H9 (cell line): Measurements from ENCODE around the gene PCYT1A. TPM values are rescaled to one million over a fixed set of nuclear protein-coding genes. Genes with fewer than 3 reads are reported as not detected.

Experiments
- DNase-seq: peaks from one replicate; pipeline ENCODE4 v3.0.0-alpha.2; 2017
- H2AFZ ChIP-seq: one replicate; pipeline ENCODE4 v1.6.1; 2013; ENCODE audit warnings: mild to moderate bottlenecking, low read length, control low read depth, moderate library complexity
- H2AK5ac ChIP-seq: 2 replicates; pipeline ENCODE4 v1.6.1; 2013; ENCODE audit warnings: low read length, control low read depth, mixed read lengths; ENCODE audit not compliant: insufficient read length
- H2BK120ac ChIP-seq: one replicate; pipeline ENCODE4 v1.6.1; 2013; ENCODE audit warnings: low read depth, mild to moderate bottlenecking, low read length, control low read depth, inconsistent platforms; ENCODE audit not compliant: poor library complexity, severe bottlenecking
- H2BK12ac ChIP-seq: 2 replicates; pipeline ENCODE4 v1.6.1; 2013; ENCODE audit warnings: low read length, control low read depth, mixed read lengths, low read depth; ENCODE audit not compliant: insufficient read length
- H2BK15ac ChIP-seq: 2 replicates; pipeline ENCODE4 v1.6.1; 2013; ENCODE audit warnings: low read depth, low read length, control low read depth
- H2BK20ac ChIP-seq: one replicate; pipeline ENCODE4 v1.6.1; 2013; ENCODE audit warnings: low read depth, mild to moderate bottlenecking, low read length, control low read depth, inconsistent platforms; ENCODE audit not compliant: poor library complexity, severe bottlenecking
- H2BK5ac ChIP-seq: 2 replicates; pipeline ENCODE4 v1.6.1; 2013; ENCODE audit warnings: low read length, control low read depth, mixed read lengths; ENCODE audit not compliant: insufficient read length
- H3K14ac ChIP-seq: 2 replicates; pipeline ENCODE4 v1.6.1; 2013; ENCODE audit warnings: low read length, control low read depth; ENCODE audit not compliant: insufficient read depth
- H3K18ac ChIP-seq: 2 replicates; pipeline ENCODE4 v1.6.1; 2013; ENCODE audit warnings: low read depth, mild to moderate bottlenecking, mixed read lengths, low read length, control low read depth; ENCODE audit not compliant: insufficient read length
- H3K23ac ChIP-seq: 2 replicates; pipeline ENCODE4 v1.6.1; 2013; ENCODE audit warnings: low read length, control low read depth, mixed read lengths, low read depth; ENCODE audit not compliant: insufficient read length
- H3K23me2 ChIP-seq: 2 replicates; pipeline ENCODE4 v1.6.1; 2013; ENCODE audit warnings: low read depth, mild to moderate bottlenecking, mixed read lengths, low read length, control low read depth; ENCODE audit not compliant: insufficient read length, poor library complexity, severe bottlenecking
- H3K27ac ChIP-seq: 2 replicates; pipeline ENCODE4 v1.5.1; 2013; ENCODE audit warnings: low read length, control low read depth, mixed read lengths, low read depth; ENCODE audit not compliant: insufficient read length
- H3K27me3 ChIP-seq: 2 replicates; pipeline ENCODE4 v1.6.1; 2013; ENCODE audit warnings: low read length, control low read depth, inconsistent platforms; ENCODE audit not compliant: insufficient read depth
- H3K4ac ChIP-seq: 2 replicates; pipeline ENCODE4 v1.6.1; 2013; ENCODE audit warnings: low read depth, mild to moderate bottlenecking, control low read depth, inconsistent platforms, low read length, moderate library complexity
- H3K4me1 ChIP-seq: 2 replicates; pipeline ENCODE4 v1.6.1; 2013; ENCODE audit warnings: low read length, control low read depth, inconsistent platforms; ENCODE audit not compliant: insufficient read depth
- H3K4me2 ChIP-seq: 2 replicates; pipeline ENCODE4 v1.6.1; 2013; ENCODE audit warnings: low read length, control low read depth, mixed read lengths; ENCODE audit not compliant: insufficient read length, insufficient read depth
- H3K56ac ChIP-seq: 2 replicates; pipeline ENCODE4 v1.6.1; 2013; ENCODE audit warnings: low read depth, mild to moderate bottlenecking, mixed read lengths, low read length, control low read depth; ENCODE audit not compliant: insufficient read length
- H3K79me1 ChIP-seq: 2 replicates; pipeline ENCODE4 v1.6.1; 2013; ENCODE audit warnings: low read depth, mild to moderate bottlenecking, moderate library complexity, low read length, control low read depth, inconsistent platforms; ENCODE audit not compliant: insufficient read depth, poor library complexity, severe bottlenecking
- H3K79me2 ChIP-seq: 2 replicates; pipeline ENCODE4 v1.6.1; 2013; ENCODE audit warnings: low read length, control low read depth, inconsistent platforms; ENCODE audit not compliant: insufficient read depth
- H3K9ac ChIP-seq: 2 replicates; pipeline ENCODE4 v1.6.1; 2013; ENCODE audit warnings: low read length, control low read depth, mixed read lengths; ENCODE audit not compliant: insufficient read length; ENCODE audit errors: extremely low read depth
- H3K9me3 ChIP-seq: one replicate; pipeline ENCODE4 v1.6.1; 2013; ENCODE audit warnings: low read depth, low read length, inconsistent platforms; ENCODE audit not compliant: control insufficient read depth
- H3T11ph ChIP-seq: one replicate; pipeline ENCODE4 v1.6.1; 2013; ENCODE audit warnings: mild to moderate bottlenecking, low read length, control low read depth, inconsistent platforms
- H4K20me1 ChIP-seq: one replicate; pipeline ENCODE4 v1.6.1; 2013; ENCODE audit not compliant: control insufficient read depth, insufficient read length, insufficient read depth
- H4K5ac ChIP-seq: 2 replicates; pipeline ENCODE4 v1.6.1; 2013; ENCODE audit warnings: low read depth, mild to moderate bottlenecking, mixed read lengths, low read length, control low read depth; ENCODE audit not compliant: insufficient read length
- H4K8ac ChIP-seq: replicated peaks from 2 replicates; pipeline ENCODE4 v1.6.1; 2013; ENCODE audit warnings: low read length, control low read depth, mixed read lengths, low read depth; ENCODE audit not compliant: insufficient read length
- H4K91ac ChIP-seq: 2 replicates; pipeline ENCODE4 v1.6.1; 2013; ENCODE audit warnings: low read depth, mild to moderate bottlenecking, moderate library complexity, mixed read lengths, low read length, control low read depth; ENCODE audit not compliant: insufficient read length
- H3K27ac Mint-ChIP-seq, 3 experiments: 2 replicates in 2 of 3; 3 replicates in 1 of 3; pipeline ENCODE4 v1.8.0; 2020 to 2021; ENCODE audit warnings: mixed read lengths in 3 of 3, mild to moderate bottlenecking in 1 of 3, moderate library complexity in 1 of 3
- H3K27me3 Mint-ChIP-seq: 2 replicates; pipeline ENCODE4 v1.8.0; 2021; ENCODE audit warnings: low read depth, mild to moderate bottlenecking, moderate library complexity, mixed read lengths
- H3K36me3 Mint-ChIP-seq, 3 experiments: 2 replicates in 2 of 3; 3 replicates in 1 of 3; pipeline ENCODE4 v1.8.0; 2020 to 2021; ENCODE audit warnings: low read depth in 3 of 3, mixed read lengths in 3 of 3; ENCODE audit not compliant: insufficient read depth in 1 of 3
- H3K4me1 Mint-ChIP-seq, 2 experiments: 2 replicates each; pipeline ENCODE4 v1.8.0; 2020; ENCODE audit warnings: mixed read lengths in 2 of 2
- H3K4me3 Mint-ChIP-seq, 2 experiments: 2 replicates in 1 of 2; 3 replicates in 1 of 2; pipeline ENCODE4 v1.8.0; 2020 to 2021; ENCODE audit warnings: mild to moderate bottlenecking in 2 of 2, mixed read lengths in 2 of 2, moderate library complexity in 1 of 2
- H3K9me3 Mint-ChIP-seq, 2 experiments: 2 replicates in 1 of 2; 3 replicates in 1 of 2; pipeline ENCODE4 v1.8.0; 2020; ENCODE audit warnings: mild to moderate bottlenecking in 2 of 2, mixed read lengths in 2 of 2, moderate library complexity in 1 of 2
- CTCF ChIP-seq: fragments of 200-600 bp; sonication (generic); conservative IDR thresholded peaks from 3 replicates; pipeline ENCODE4 v1.8.0; 2021; ENCODE audit warnings: antibody characterized with exemption, mild to moderate bottlenecking
- WGBS: extraction: QIAGEN DNeasy Blood & Tissue Kit; methylation state at CpG from one replicate; pipeline ENCODE4 v1.1.7; 2013; ENCODE audit warnings: missing lambda C conversion rate, low lambda C conversion rate, mixed read lengths; ENCODE audit not compliant: insufficient read length; ENCODE audit errors: extremely low coverage; 5-methylcytosine and 5-hydroxymethylcytosine counted together
- total RNA-seq: library from RNA; stranded (reverse); gene quantifications from 2 replicates; pipeline ENCODE4 v1.2.1, GENCODE V29; 2021

The PCYT1A gene
- total RNA-seq, 1 experiment from 2014 or later: 31.6 TPM

GRCh38 chr3:196225763-196226364 lies 61.7 kb downstream of the PCYT1A start:
- no CpG with 5 or more reads among the region's 15 CpGs for WGBS

More at GRCh38 chr3:196225763-196226364, 61.7 kb downstream of the PCYT1A start:
- H2BK120ac ChIP-seq: no peak overlapping the region
- H2BK20ac ChIP-seq: no peak overlapping the region
- no peaks in the 10 kb centered on the region for H3K9me3 Mint-ChIP-seq
- no peak overlapping the region for H2BK12ac ChIP-seq
- no peak overlapping the region for H3K27ac ChIP-seq
- H4K91ac ChIP-seq: no peak overlapping the region
- no peak overlapping the region for H3K4me3 Mint-ChIP-seq
- no peak overlapping the region for H4K8ac ChIP-seq
- H3K4me1 Mint-ChIP-seq: peaks cover 4 to 9% of the 10 kb centered on the region in 2 experiments; a peak in 3 of 4 replicates
- no peaks in the 10 kb centered on the region for H3K79me2 ChIP-seq
- H3K27ac Mint-ChIP-seq: no peak overlapping the region
- H2BK5ac ChIP-seq: no peak overlapping the region
- no peak for TF ChIP-seq CTCF
- peaks cover 5% of the 10 kb centered on the region for H3K23me2 ChIP-seq
- no peak overlapping the region for H3K18ac ChIP-seq
- DNase-seq: no peak
- H3K4me2 ChIP-seq: no peak overlapping the region
- no peaks in the 10 kb centered on the region for H3K4me1 ChIP-seq
- no peaks in the 10 kb centered on the region; the same call in 1 of the 2 replicates for H3K27me3 Mint-ChIP-seq
- no peak overlapping the region for H3T11ph ChIP-seq
- H3K23ac ChIP-seq: no peak overlapping the region
- H3K9me3 ChIP-seq: no peaks in the 10 kb centered on the region
- no peak overlapping the region for H4K5ac ChIP-seq
- no peak overlapping the region for H2BK15ac ChIP-seq
- H2AK5ac ChIP-seq: no peak overlapping the region
- H3K14ac ChIP-seq: no peak overlapping the region
- H3K79me1 ChIP-seq: no peaks in the 10 kb centered on the region
- H2AFZ ChIP-seq: no peak overlapping the region
- peaks cover 0 to 2% (median 0%) of the 10 kb centered on the region in 3 experiments; a peak in 3 of 7 replicates for H3K36me3 Mint-ChIP-seq
- no peak overlapping the region for H3K4ac ChIP-seq
- no peak overlapping the region for H3K56ac ChIP-seq
- no peaks in the 10 kb centered on the region for H3K27me3 ChIP-seq
- H4K20me1 ChIP-seq: no peaks in the 10 kb centered on the region
- H3K9ac ChIP-seq: no peak overlapping the region
